ENCODE data around the gene FAM199X.

FAM199X gene

GRCh38 chrX:104165894-104166734 is at the start of gene FAM199X:
FAM199X (plus strand) TSS chrX:104166453; CDS start chrX:104166786, 333 bp downstream.
- DNase-seq (ENCODE audit: low read depth) = peak; percentile 64

- no peak for DNase-seq (ENCODE audit: low read depth)
Observed at GRCh38 chrX:104117759-104118158, 48.5 kb upstream of the FAM199X start.

GRCh38 chrX:104118765-104119164 is 47.5 kb upstream of the FAM199X start:
- DNase-seq (ENCODE audit: low read depth) = no peak

- DNase-seq (ENCODE audit: low read depth) = no peak
Observed at GRCh38 chrX:104122829-104123228, 43.4 kb upstream of the FAM199X start.

GRCh38 chrX:104126856-104127255 is 39.4 kb upstream of the FAM199X start:
- DNase-seq (ENCODE audit: low read depth) = no peak

- DNase-seq (ENCODE audit: low read depth) = no peak
Observed at GRCh38 chrX:104130808-104131207, 35.4 kb upstream of the FAM199X start.

- no peak for DNase-seq (ENCODE audit: low read depth)
Observed at GRCh38 chrX:104134583-104135261, 31.5 kb upstream of the FAM199X start.

GRCh38 chrX:104135677-104136076 is 30.6 kb upstream of the FAM199X start:
- no peak for DNase-seq (ENCODE audit: low read depth)

- no peak for DNase-seq (ENCODE audit: low read depth)
Observed at GRCh38 chrX:104136241-104137019, 29.8 kb upstream of the FAM199X start.

- peak; percentile 21 for DNase-seq (ENCODE audit: low read depth)
Observed at GRCh38 chrX:104137496-104137895, 28.8 kb upstream of the FAM199X start.

- DNase-seq (ENCODE audit: low read depth) = no peak
Observed at GRCh38 chrX:104141087-104141760, 25.0 kb upstream of the FAM199X start.

- no peak for DNase-seq (ENCODE audit: low read depth)
Observed at GRCh38 chrX:104151037-104151436, 15.2 kb upstream of the FAM199X start.

GRCh38 chrX:104156630-104157529 is 9.4 kb upstream of the FAM199X start, which contains the start of gene SLC25A53:
SLC25A53 (minus strand) TSS chrX:104157009; CDS start chrX:104105257, 51,752 bp downstream.
- peak; percentile 70 for DNase-seq (ENCODE audit: low read depth)

- DNase-seq (ENCODE audit: low read depth) = no peak
Observed at GRCh38 chrX:104166735-104167436, 633 bp downstream of the FAM199X start.

GRCh38 chrX:104168127-104168526 is 1.9 kb downstream of the FAM199X start:
- no peak for DNase-seq (ENCODE audit: low read depth)

- DNase-seq (ENCODE audit: low read depth) = no peak
Observed at GRCh38 chrX:104172121-104172520, 5.9 kb downstream of the FAM199X start.

- DNase-seq (ENCODE audit: low read depth) = no peak
Observed at GRCh38 chrX:104172788-104173187, 6.5 kb downstream of the FAM199X start.

- no peak for DNase-seq (ENCODE audit: low read depth)
Observed at GRCh38 chrX:104173841-104174240, 7.6 kb downstream of the FAM199X start.

- DNase-seq (ENCODE audit: low read depth) = no peak
Observed at GRCh38 chrX:104183685-104184084, 17.4 kb downstream of the FAM199X start.

GRCh38 chrX:104187931-104188330 is 21.7 kb downstream of the FAM199X start:
- DNase-seq (ENCODE audit: low read depth) = no peak

All from CMK (cell line).